HG02678 (cell line): ENCODE data around the gene PTK6.

Experiments used
- ATAC-seq: cut with Tn5 transposase; IDR thresholded peaks from one replicate; pipeline ENCODE4 v1.9.1; 2021; ENCODE audit warnings: mild to moderate bottlenecking, moderate library complexity; ENCODE audit not compliant: unreplicated experiment

Gene PTK6

DNA sequence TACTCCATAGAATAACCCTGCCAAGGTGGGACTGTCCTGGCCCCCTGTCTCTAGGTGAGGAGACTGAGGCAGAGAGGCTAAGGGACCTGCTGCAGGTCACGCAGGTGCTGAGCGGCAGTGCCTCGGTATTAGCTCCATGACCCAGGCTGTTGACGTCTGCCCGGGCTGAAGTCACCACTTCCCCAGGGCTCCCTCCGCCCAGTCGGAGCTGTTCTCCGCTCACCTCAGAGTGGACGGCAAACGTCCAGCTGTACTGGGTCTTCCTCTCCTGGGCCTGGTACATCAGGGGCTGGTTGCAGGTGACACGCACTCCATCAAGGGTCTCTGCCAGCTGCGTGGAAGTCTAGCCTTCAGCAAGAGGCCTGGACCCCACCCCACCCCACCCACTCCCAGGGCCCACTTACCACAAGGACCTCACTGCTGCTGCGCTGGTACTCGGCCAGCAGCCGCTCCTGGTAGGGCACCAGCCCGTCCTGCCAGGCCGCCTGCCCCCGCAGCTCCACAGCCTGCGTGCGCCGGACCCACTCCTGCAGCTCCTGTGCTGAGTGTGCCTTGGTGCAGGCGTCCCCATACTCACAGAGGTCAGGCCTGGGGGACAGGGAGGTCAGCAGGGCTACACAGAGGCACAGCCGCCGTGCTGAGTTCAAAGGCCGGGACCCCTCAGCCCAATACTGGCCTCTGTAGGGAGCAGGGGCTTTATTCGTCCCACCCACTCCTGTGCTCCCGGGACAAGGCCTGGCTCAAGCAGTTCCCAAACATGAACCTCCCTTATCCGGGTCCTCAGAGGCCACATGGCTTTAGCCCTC is 33.3 kb upstream of the PTK6 start:
- ATAC-seq: no peak

DNA sequence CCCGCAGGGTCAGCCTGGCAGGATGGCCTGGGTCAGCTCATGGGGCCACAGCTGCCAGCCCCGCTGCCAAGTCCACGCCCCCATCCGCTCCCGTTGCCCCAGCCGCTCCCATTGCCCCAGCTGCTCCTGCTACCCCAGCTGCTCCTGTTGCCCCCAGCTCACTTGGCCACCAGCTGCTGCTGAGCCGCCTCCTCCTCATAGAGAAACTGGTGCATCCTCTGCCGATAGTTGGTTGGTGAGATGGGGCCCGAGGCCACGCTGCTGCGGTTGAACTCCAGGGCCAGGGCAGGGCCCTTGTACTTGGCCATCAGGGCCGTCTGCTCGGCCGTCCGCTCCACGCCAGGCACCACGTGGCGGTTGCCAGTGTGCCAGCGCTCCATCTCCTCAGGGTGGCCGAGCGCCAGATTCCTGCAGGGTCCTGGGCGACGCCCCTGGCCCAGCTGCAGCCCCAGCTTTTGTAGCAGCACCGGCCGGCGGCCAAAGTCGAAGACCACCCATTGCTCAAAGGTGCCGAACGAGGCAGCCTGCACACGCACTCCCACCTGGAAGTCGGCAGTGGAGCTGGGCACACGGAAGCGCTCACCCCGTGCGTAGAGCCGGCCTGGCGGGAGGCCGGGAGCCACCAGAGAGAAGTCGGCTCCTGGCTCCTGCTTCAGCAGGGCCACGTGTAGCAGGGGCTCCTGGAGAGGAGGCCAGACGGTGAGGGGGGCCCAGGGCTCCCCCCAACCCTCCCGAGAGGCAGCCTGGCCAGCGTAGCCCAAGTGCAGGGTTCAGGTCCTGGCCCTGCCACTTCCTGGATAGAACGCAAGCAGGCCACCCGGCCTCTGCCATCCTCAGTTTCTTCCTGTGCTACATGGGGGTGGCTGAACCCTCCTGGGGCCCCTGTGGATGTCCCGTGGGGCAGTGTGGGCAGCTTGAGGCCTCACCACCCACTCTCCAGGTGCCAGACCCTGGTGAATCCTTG is 32.1 kb upstream of the PTK6 start:
- ATAC-seq: no peak

GRCh38 chr20:63568170-63568981 is 31.2 kb upstream of the PTK6 start:
- no peak for ATAC-seq

- peak; percentile 76 for ATAC-seq
These were observed 30.4 kb upstream of the PTK6 start for GRCh38 chr20:63567386-63568169.

DNA sequence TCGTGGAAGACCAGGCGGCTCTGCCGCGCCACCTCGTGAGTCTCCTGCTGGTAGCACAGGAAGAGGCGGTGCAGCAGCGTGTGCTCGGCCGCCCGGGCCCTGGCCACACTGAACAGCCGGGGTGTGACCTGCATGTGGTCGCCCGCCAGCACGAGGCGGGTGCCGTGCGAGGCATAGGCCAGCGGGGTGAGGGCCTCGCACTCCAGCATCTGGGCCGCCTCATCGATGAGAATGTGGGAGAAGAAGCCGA is 29.9 kb upstream of the PTK6 start:
- ATAC-seq: no peak

DNA sequence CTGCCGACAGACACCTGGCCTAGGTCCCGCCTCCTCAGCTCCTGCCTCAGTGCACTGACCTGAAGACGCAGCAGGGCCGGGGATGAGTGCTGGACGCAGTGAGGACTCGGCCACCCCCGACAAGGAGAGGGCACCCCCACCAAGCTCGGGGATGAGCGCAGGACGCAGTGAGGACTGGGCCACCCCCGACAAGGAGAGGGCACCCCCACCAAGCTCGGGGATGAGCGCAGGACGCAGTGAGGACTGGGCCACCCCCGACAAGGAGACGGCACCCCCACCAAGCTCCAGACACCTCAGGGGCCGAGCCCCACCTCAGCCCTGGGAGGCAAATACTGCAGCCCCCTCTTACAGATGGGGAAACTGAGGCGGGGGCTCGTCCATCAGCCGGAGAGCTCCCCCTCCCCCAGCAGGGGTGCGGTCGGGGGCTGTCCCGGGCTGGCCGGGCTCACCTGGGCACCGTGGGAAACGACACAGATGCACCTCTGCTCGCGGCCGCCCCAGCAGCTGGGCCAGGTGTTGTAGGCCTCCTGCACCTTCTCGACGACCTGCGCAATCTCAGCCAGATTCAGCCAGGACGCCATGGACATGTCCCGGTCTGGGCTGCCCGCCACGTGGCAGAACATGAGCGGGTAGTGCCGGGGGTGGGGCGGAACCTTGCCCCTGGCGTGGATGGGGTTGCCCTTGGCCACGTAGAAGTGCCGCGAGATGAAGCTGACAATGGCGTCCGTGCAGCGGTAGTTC is 29.4 kb upstream of the PTK6 start:
- no peak for ATAC-seq

GRCh38 chr20:63565699-63566335 is 28.6 kb upstream of the PTK6 start:
- ATAC-seq: no peak

DNA sequence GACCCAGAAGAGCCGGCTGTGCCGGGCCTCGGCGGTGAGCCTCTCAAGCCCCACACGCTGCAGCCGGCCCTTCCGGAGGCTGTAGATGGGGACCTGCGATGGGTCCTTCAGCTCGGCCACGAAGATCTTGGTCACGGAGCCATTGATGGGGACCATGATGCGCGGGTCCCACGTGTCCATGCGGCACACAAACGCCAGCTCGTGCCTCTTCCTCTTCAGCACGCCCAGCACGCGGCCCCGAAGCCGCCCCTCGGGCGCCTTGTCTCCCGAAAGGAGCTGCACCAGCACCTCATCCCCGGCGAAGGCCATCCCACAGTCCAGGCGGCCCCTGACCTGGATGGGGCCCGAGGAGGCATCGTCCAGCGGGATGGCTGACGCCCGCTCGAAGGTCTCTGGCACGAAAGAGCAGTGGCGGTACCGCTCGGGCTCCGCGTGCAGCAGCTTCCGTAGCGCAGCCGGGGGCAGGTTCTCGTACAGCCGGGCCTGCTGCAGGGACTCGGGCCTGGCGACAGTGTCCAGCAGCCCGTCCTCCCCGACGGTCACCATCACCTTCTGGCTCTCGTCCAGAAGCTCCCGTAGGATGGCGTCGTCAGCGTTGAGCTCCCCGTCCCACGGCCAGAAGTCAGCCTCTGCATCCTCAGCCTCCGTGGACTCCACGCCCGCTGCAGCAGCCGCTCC is 28.0 kb upstream of the PTK6 start:
- no peak for ATAC-seq

DNA sequence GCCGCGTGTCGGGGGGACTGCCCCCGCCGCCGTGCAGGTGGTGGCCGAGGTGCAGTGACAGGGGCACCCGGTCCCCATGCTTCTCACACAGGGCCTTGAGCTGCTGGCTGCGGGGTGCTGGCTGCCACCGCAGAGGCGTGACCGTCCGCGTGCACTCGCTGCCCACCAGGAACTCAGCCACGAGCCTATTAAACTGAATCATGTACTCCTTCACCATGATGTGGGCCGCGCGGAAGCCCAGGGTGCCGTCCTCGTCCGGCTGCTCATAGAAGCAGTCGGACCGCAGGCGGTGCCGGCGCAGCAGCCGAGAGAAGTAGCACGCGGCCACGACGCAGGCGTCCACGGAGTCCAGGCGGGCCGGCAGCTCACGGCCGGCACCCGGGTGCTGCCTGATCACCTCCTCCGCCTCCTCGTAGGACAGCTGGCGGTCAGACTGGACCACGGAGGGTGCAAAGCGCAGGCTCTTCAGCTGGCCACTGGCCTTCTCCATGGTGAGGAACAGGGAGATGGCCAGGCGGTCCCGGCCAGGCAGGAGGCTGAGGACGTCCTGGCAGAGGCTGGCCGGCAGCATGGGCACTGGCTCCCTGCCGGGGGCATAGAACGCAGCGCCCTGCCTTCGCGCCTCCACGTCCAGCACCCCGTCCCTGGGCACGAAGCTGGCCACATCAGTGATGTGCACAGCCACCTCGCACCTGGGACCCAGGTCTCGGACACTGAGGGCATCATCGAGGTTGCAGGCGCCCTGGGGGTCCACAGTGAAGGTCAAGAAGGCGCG is 27.0 kb upstream of the PTK6 start:
- ATAC-seq: no peak

- ATAC-seq: no peak
These were observed 26.2 kb upstream of the PTK6 start for GRCh38 chr20:63563225-63563935.

DNA sequence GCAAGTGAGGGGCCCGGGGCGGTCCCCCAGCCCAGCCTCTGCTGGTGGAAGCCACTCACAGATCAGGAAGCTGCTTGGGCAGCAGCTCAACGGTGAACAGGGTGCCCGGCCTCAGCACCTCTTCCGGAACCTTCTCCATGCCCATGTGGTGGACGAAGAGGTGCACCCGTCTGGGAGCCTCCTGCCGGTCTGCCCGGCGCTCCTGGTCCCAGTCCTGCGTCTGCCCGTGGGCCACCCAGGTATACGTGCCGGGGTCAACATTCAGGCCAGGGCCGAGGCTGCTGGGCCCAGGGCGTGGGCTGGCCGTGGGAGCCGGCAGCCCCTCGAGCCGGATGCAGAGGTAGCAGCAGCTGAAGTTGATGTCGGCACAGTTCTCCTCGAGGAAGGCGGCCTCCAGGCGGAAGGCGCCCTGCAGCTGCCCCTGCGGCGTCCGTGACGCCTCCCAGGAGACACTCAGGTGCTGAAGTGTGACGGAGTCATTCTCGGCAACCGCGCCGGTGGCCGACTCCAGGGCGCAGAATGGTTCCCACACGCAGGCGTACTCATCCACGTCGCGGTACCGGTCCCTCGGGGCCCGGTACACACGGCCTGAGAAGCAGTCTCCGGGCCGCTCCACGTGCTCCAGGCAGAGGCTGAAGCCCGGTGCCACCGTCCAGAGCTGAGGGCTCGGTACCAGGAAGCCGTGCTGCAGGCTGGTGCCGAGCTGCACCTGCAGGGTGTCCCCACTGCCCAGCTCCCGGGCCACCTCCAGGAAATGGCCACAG is 25.5 kb upstream of the PTK6 start:
- no peak for ATAC-seq

- no peak for ATAC-seq
These were observed 24.6 kb upstream of the PTK6 start for GRCh38 chr20:63561624-63562396.

GRCh38 chr20:63560856-63561609 is 23.9 kb upstream of the PTK6 start:
- no peak for ATAC-seq

DNA sequence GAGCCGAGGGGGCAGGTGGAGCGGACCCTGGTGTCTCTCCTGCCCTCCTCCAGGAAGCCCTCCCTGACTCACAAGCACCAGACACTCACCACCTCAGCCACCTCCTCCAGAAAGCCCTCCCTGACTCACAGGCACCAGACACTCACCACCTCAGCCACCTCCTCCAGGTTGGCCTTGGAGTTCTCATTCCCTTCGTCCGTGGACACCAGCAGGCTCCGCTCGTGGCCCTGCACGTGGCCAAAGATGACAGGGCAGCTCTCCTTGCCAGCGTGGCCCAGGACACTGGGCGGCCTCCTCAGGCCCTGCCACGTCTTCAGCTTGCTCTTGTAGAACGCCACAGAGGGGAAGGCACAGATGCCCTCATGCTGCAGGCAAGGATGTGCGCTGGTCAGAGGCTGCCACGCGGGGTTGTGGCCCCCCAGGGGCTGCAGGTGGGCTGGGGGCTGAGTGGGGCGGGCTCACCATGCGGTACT is 23.2 kb upstream of the PTK6 start:
- no peak for ATAC-seq
